Measurements from ENCODE around the gene MYOM1. TPM values are rescaled to one million over a fixed set of nuclear protein-coding genes. Genes with fewer than 3 reads are reported as not detected.

MYOM1 gene
- total RNA-seq, 1 donor from 2014 or later = 1.3 TPM

GRCh38 chr18:3062798-3063680 lies 156.7 kb downstream of the MYOM1 start:
- Mint-ChIP-seq H3K9me3 (ENCODE audit: unreplicated experiment) (no peaks in the 10 kb centered on the region), H3K27ac (ENCODE audit: unreplicated experiment) (no peak overlapping the region)
- TF ChIP-seq, protein P1, sequence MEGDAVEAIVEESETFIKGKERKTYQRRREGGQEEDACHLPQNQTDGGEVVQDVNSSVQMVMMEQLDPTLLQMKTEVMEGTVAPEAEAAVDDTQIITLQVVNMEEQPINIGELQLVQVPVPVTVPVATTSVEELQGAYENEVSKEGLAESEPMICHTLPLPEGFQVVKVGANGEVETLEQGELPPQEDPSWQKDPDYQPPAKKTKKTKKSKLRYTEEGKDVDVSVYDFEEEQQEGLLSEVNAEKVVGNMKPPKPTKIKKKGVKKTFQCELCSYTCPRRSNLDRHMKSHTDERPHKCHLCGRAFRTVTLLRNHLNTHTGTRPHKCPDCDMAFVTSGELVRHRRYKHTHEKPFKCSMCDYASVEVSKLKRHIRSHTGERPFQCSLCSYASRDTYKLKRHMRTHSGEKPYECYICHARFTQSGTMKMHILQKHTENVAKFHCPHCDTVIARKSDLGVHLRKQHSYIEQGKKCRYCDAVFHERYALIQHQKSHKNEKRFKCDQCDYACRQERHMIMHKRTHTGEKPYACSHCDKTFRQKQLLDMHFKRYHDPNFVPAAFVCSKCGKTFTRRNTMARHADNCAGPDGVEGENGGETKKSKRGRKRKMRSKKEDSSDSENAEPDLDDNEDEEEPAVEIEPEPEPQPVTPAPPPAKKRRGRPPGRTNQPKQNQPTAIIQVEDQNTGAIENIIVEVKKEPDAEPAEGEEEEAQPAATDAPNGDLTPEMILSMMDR (IDR thresholded peaks at IDR 0.05; ENCODE audit: partially characterized antibody, unreplicated experiment) = peak; percentile 66

GRCh38 chr18:3061581-3062312 lies 158.0 kb downstream of the MYOM1 start:
- no peaks in the 10 kb centered on the region for H3K36me3 Mint-ChIP-seq (ENCODE audit: unreplicated experiment)
- TF ChIP-seq, protein P1 (IDR thresholded peaks at IDR 0.05; ENCODE audit: partially characterized antibody, unreplicated experiment) = no peak
- no peak for DNase-seq
- H3K4me1 Mint-ChIP-seq (ENCODE audit: low read depth, unreplicated experiment) = peaks cover 2% of the 10 kb centered on the region
- H3K27ac Mint-ChIP-seq (ENCODE audit: unreplicated experiment) = no peak overlapping the region
- peaks cover 4% of the 10 kb centered on the region for H3K27me3 Mint-ChIP-seq (ENCODE audit: unreplicated experiment)
- no peaks in the 10 kb centered on the region for H3K9me3 Mint-ChIP-seq (ENCODE audit: unreplicated experiment)
- no peak overlapping the region for H3K4me3 Mint-ChIP-seq (ENCODE audit: unreplicated experiment)

More at GRCh38 chr18:3062798-3063680, 156.7 kb downstream of the MYOM1 start:
- peaks cover 4% of the 10 kb centered on the region for H3K27me3 Mint-ChIP-seq (ENCODE audit: unreplicated experiment)
- peaks cover 5% of the 10 kb centered on the region for H3K4me1 Mint-ChIP-seq (ENCODE audit: low read depth, unreplicated experiment)
- DNase-seq = peak; percentile 78
- no peaks in the 10 kb centered on the region for H3K36me3 Mint-ChIP-seq (ENCODE audit: unreplicated experiment)
- no peak overlapping the region for H3K4me3 Mint-ChIP-seq (ENCODE audit: unreplicated experiment)

GRCh38 chr18:3060667-3061580 lies 158.8 kb downstream of the MYOM1 start:
- no peak for DNase-seq
- Mint-ChIP-seq H3K4me3 (ENCODE audit: unreplicated experiment) (no peak overlapping the region), H3K27me3 (ENCODE audit: unreplicated experiment) (peaks cover 4% of the 10 kb centered on the region), H3K27ac (ENCODE audit: unreplicated experiment) (no peak overlapping the region), H3K4me1 (ENCODE audit: low read depth, unreplicated experiment) (peaks cover 2% of the 10 kb centered on the region), H3K9me3 (ENCODE audit: unreplicated experiment) (no peaks in the 10 kb centered on the region), H3K36me3 (ENCODE audit: unreplicated experiment) (no peaks in the 10 kb centered on the region)
- TF ChIP-seq, protein P1 (IDR thresholded peaks at IDR 0.05; ENCODE audit: partially characterized antibody, unreplicated experiment) = no peak

- peaks cover 2% of the 10 kb centered on the region for H3K4me1 Mint-ChIP-seq (ENCODE audit: low read depth, unreplicated experiment)
- TF ChIP-seq, protein P1 (IDR thresholded peaks at IDR 0.05; ENCODE audit: partially characterized antibody, unreplicated experiment) = no peak
- H3K4me3 Mint-ChIP-seq (ENCODE audit: unreplicated experiment) = no peak overlapping the region
- H3K9me3 Mint-ChIP-seq (ENCODE audit: unreplicated experiment) = peaks cover under 1% of the 10 kb centered on the region
- H3K27me3 Mint-ChIP-seq (ENCODE audit: unreplicated experiment) = peaks cover 4% of the 10 kb centered on the region
- H3K27ac Mint-ChIP-seq (ENCODE audit: unreplicated experiment) = no peak overlapping the region
- no peak for DNase-seq
- H3K36me3 Mint-ChIP-seq (ENCODE audit: unreplicated experiment) = peaks cover 3% of the 10 kb centered on the region
These were observed 160.5 kb downstream of the MYOM1 start for GRCh38 chr18:3059272-3059671.

Data from glutamatergic neuron (in vitro differentiated cells).